B cell (primary cell): ENCODE data around the gene VPS9D1. TPM values are rescaled to one million over a fixed set of nuclear protein-coding genes. Genes with fewer than 3 reads are reported as not detected.

Experiments used
- ATAC-seq: fragments of 200-7000 bp; cut with Tn5 transposase; one replicate; pipeline ENCODE4 v1.10.0; 2021; ENCODE audit warnings: low read depth, mild to moderate bottlenecking, moderate number of reproducible peaks, moderate library complexity
- CTCF ChIA-PET: fragments of 350-600 bp; sonication (Branson Sonifier 250); formaldehyde crosslinking; loops from one replicate; lab custom pipeline; 2021; ENCODE audit warnings: antibody characterized with exemption, inconsistent platforms; lab: Charles Lee
- POLR2A ChIA-PET: fragments of 350-600 bp; sonication (Branson Sonifier 250); formaldehyde crosslinking; loops from one replicate; lab custom pipeline; 2021; ENCODE audit warnings: antibody characterized with exemption; lab: Charles Lee
- DNase-seq: peaks from one replicate; pipeline ENCODE4 v3.0.0; 2013
- H2AFZ ChIP-seq: 2 replicates; pipeline ENCODE4 v1.6.1; 2012; ENCODE audit warnings: mild to moderate bottlenecking, low read depth, low read length; ENCODE audit not compliant: insufficient read depth, poor library complexity, severe bottlenecking
- H3K27ac ChIP-seq, 2 donors: 1 replicate in 1 of 2; 2 replicates in 1 of 2; pipeline ENCODE4 v1.5.1; 2012 to 2013; ENCODE audit warnings: low read length in 2 of 2, mild to moderate bottlenecking in 2 of 2, moderate library complexity in 1 of 2
- H3K27me3 ChIP-seq, 4 experiments: fragments of 200-600 bp in 1 of 4; sonication (generic) in 1 of 4; replicated peaks in 1 of 4; 1 replicate in 2 of 4; 2 replicates in 2 of 4; pipeline versions ENCODE4 v1.6.1 to v1.7.0; 2013 to 2016; ENCODE audit warnings: low read length in 3 of 4, mild to moderate bottlenecking in 2 of 4, mixed read lengths in 1 of 4, moderate library complexity in 1 of 4; ENCODE audit not compliant: insufficient read depth in 4 of 4, control insufficient read depth in 3 of 4; ENCODE audit errors: control extremely low read depth in 1 of 4
- H3K36me3 ChIP-seq, 2 experiments: replicated peaks in 1 of 2; 1 replicate in 1 of 2; 2 replicates in 1 of 2; pipeline versions ENCODE4 v1.6.1 to v1.7.1; 2013; ENCODE audit warnings: low read length in 1 of 2; ENCODE audit not compliant: insufficient read depth in 2 of 2, control insufficient read depth in 1 of 2; ENCODE audit errors: control extremely low read depth in 1 of 2, extremely low read depth in 1 of 2
- H3K4me1 ChIP-seq, 2 donors: fragments of 200-600 bp in 1 of 2; sonication (generic) in 1 of 2; 1 replicate in 1 of 2; 2 replicates in 1 of 2; pipeline versions ENCODE4 v1.5.1 to v1.6.1; 2013 to 2017; ENCODE audit warnings: low read length in 2 of 2; ENCODE audit not compliant: control insufficient read depth in 2 of 2, insufficient read depth in 2 of 2
- H3K4me2 ChIP-seq: replicated peaks from 2 replicates; pipeline ENCODE3; 2012; ENCODE audit warnings: mild to moderate bottlenecking, low read depth, low read length; ENCODE audit not compliant: poor library complexity, severe bottlenecking
- H3K4me3 ChIP-seq, 5 experiments: fragments of 200-600 bp in 1 of 5; sonication (generic) in 1 of 5; 1 replicate in 3 of 5; 2 replicates in 2 of 5; pipeline versions ENCODE4 v1.5.1 to v1.7.0; 2011 to 2016; ENCODE audit warnings: low read length in 4 of 5, mild to moderate bottlenecking in 4 of 5, low read depth in 2 of 5, control low read depth in 1 of 5, moderate library complexity in 1 of 5; ENCODE audit not compliant: insufficient read depth in 1 of 5; ENCODE audit errors: control extremely low read depth in 1 of 5, extremely low read depth in 1 of 5
- H3K79me2 ChIP-seq: fragments of 200-600 bp; sonication (generic); one replicate; pipeline ENCODE4 v1.6.0; 2016; ENCODE audit warnings: low read length; ENCODE audit not compliant: control insufficient read depth, insufficient read depth
- H3K9ac ChIP-seq: fragments of 200-600 bp; sonication (generic); 2 replicates; pipeline ENCODE4 v1.6.1; 2017; ENCODE audit warnings: mild to moderate bottlenecking, low read length, moderate library complexity
- H3K9me3 ChIP-seq, 3 donors: one replicate each; pipeline versions ENCODE4 v1.6.1 to v1.7.1; 2013; ENCODE audit warnings: low read length in 2 of 3; ENCODE audit not compliant: control insufficient read depth in 2 of 3, insufficient read depth in 1 of 3; ENCODE audit errors: control extremely low read depth in 1 of 3
- H4K20me1 ChIP-seq: 2 replicates; pipeline ENCODE4 v1.6.0; 2012; ENCODE audit warnings: mild to moderate bottlenecking, low read length; ENCODE audit not compliant: insufficient read depth, control insufficient read depth, poor library complexity, severe bottlenecking
- H3K27ac Mint-ChIP-seq: one replicate; pipeline ENCODE4 v1.8.0; 2021; ENCODE audit warnings: mixed read lengths
- H3K27me3 Mint-ChIP-seq: one replicate; pipeline ENCODE4 v1.8.0; 2021; ENCODE audit warnings: mixed read lengths
- H3K4me1 Mint-ChIP-seq: one replicate; pipeline ENCODE4 v1.8.0; 2021; ENCODE audit warnings: mixed read lengths
- H3K4me3 Mint-ChIP-seq: one replicate; pipeline ENCODE4 v1.8.0; 2021; ENCODE audit warnings: mixed read lengths
- H3K9me3 Mint-ChIP-seq: one replicate; pipeline ENCODE4 v1.8.0; 2022; ENCODE audit warnings: mixed read lengths; ENCODE audit not compliant: insufficient read depth
- CTCF ChIP-seq: fragments of 200-600 bp; IDR thresholded peaks from one replicate; pipeline ENCODE4 v1.8.0; 2022; ENCODE audit warnings: antibody characterized with exemption, mild to moderate bottlenecking
- EZH2 ChIP-seq: IDR thresholded peaks from 2 replicates; pipeline ENCODE4 v1.6.1; 2012; ENCODE audit warnings: borderline replicate concordance, low read depth, mild to moderate bottlenecking, moderate library complexity, low read length; ENCODE audit not compliant: insufficient read depth, poor library complexity, severe bottlenecking
- WGBS: methylation state at CpG from one replicate; pipeline ENCODE4 v1.1.5; 2013; ENCODE audit warnings: missing lambda C conversion rate; ENCODE audit not compliant: insufficient coverage; 5-methylcytosine and 5-hydroxymethylcytosine counted together
- intact Hi-C: fragments of 100-400 bp; cut with micrococcal nuclease; formaldehyde crosslinking; loops from one replicate; pipeline ENCODE4 v1.10.0; 2022
- polyA plus RNA-seq: library from polyadenylated mRNA; depleted of rRNA; stranded (reverse); fragments of >200 nt; gene quantifications from 2 replicates; pipeline ENCODE4 v1.2.3, GENCODE V29; 2012
- total RNA-seq, 2 donors: library from RNA; stranded (reverse); fragments of 120-200 nt in 1 of 2; gene quantifications; 1 replicate in 1 of 2; 2 replicates in 1 of 2; pipeline versions ENCODE4 v1.2.3 to v1.2.4, GENCODE V29; 2013 to 2022

The VPS9D1 gene
- total and polyA plus RNA-seq, 2 donors (not counting 1 experiment from before 2014, with no cell fraction given), result 14.6 to 24.0 TPM

- Histone ChIP-seq H3K27ac (no peak overlapping the region), H3K79me2 (peaks cover 31% of the 10 kb centered on the region), H3K27me3 (no peaks in the 10 kb centered on the region), H3K4me2 (no peak overlapping the region), H4K20me1 (peaks cover 36% of the 10 kb centered on the region), H2AFZ (no peak overlapping the region), H3K4me3 (no peak overlapping the region), H3K9me3 (no peaks in the 10 kb centered on the region), H3K4me1 (peaks cover 13 to 23% of the 10 kb centered on the region in 2 donors), H3K36me3 (peaks cover 2 to 38% of the 10 kb centered on the region in 2 experiments), H3K9ac (no peak overlapping the region)
- intact Hi-C loops, result no loop called here
- ChIA-PET CTCF (no interaction called here), POLR2A (no interaction called here)
- Mint-ChIP-seq H3K4me3 (no peak overlapping the region), H3K4me1 (peaks cover 15% of the 10 kb centered on the region), H3K27me3 (no peaks in the 10 kb centered on the region), H3K9me3 (no peaks in the 10 kb centered on the region), H3K27ac (no peak overlapping the region)
- WGBS, result 93% methylated on average over 13 of the region's 13 CpGs
- TF ChIP-seq EZH2 (no peak), CTCF (no peak)
- ATAC-seq, result no peak
- no peak for DNase-seq
Observed at GRCh38 chr16:89691986-89692569, 28.6 kb downstream of the VPS9D1 start.

- Histone ChIP-seq H3K79me2 (peaks cover 32% of the 10 kb centered on the region), H3K27me3 (no peaks in the 10 kb centered on the region), H3K36me3 (peaks cover 2 to 35% of the 10 kb centered on the region in 2 experiments), H3K4me2 (no peak overlapping the region), H3K4me1 (peaks cover 9 to 18% of the 10 kb centered on the region in 2 donors), H3K9ac (no peak overlapping the region), H3K27ac (no peak overlapping the region), H2AFZ (no peak overlapping the region), H3K4me3 (no peak overlapping the region), H4K20me1 (peaks cover 29% of the 10 kb centered on the region), H3K9me3 (no peaks in the 10 kb centered on the region)
- H3K27ac Mint-ChIP-seq, result no peak overlapping the region
- intact Hi-C loops, result no loop called here
- ATAC-seq (no peak), DNase-seq (peak; percentile 23)
- ChIA-PET POLR2A (no interaction called here), CTCF (no interaction called here)
- no peak overlapping the region for H3K4me3 Mint-ChIP-seq
- H3K9me3 Mint-ChIP-seq, result no peaks in the 10 kb centered on the region
- 94% methylated on average over 17 of the region's 21 CpGs for WGBS
- TF ChIP-seq CTCF (no peak), EZH2 (no peak)
- peaks cover 16% of the 10 kb centered on the region for H3K4me1 Mint-ChIP-seq
- H3K27me3 Mint-ChIP-seq, result no peaks in the 10 kb centered on the region
Observed at GRCh38 chr16:89691231-89691985, 29.3 kb downstream of the VPS9D1 start.
